GM21528 (cell line): ENCODE measurements around the gene MAP4K4.

ENCODE experiments used
- ATAC-seq: cut with Tn5 transposase; IDR thresholded peaks from one replicate; pipeline ENCODE4 v1.9.1; 2021; ENCODE audit warnings: mild to moderate bottlenecking, moderate library complexity; ENCODE audit not compliant: unreplicated experiment, low FRiP score

Gene MAP4K4

DNA sequence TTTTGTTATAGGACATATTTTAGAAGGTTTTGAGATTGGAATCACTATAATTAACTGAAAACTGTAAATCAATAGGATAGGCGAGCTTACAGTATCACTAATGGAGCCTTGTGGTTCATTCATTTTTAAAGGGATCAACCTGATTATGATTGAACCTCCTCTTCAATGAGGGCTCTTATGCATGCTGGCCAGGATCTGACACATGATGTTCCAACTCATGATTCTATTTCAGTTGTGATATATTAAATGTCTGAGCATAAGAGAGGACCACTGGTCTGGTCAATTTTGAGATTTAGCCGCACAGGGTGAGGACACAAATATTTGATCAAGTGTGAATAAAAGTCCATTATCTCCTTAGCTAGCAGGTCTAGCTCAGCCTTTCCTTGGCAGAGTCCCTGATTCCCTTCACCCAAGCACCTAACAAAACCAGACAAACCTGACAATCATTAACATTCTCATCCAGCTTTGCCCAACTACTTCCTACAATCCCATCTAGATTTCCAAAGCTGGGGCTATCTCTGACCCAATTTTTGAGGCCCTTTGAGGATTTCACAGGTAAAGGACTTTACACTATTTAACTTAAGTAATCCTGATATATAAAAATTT is 6.9 kb upstream of the MAP4K4 start:
- ATAC-seq, result no peak

GRCh38 chr2:101692041-101692440 is 5.5 kb upstream of the MAP4K4 start:
- ATAC-seq, result no peak

DNA sequence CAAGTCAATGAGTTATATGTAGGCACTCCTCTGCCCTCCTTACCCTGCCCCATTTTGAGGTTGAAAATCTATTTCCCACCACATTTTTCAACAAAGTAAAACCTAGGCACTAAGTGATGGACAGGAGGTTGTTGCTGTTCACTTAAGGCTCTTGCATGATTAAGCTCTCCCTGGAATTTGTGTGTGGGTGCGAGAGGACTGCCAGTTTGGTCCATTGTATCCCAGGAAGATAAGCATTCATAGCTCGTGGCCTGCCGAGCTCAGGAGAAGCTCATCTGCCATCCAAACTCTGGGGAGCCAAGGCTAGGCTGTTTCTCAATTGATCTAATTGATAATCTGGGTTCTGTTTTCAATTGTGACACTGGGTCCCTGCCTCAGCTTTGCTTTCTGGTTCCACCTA is 4.7 kb upstream of the MAP4K4 start:
- ATAC-seq, result no peak

DNA sequence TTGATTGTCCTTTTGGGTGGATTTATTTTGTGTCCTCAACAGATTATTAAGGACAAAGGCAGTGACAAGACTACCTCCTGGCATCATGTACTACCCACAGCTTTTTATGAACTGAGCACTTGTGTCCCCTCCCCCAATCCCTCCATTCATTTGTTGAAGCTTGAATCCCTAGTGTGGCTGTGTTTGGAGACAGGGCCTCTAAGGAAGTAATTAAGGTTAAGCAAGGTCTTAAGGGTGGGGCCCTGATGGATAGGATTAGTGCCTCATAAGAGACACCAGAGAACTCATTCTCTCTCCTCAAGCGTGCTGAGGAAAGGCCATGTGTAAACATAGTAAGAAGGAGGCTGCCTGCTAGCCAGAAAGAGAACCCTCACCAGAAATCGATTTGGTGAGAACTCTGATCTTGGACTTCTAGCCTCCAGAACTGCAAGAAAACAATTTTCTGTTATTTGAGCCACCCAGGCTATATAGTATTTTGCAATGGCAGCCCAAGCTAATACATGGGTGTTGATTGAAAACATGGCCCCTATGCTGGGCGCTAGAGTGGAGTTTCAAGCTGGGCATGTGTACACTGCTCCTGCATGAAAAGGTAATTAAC is 3.4 kb upstream of the MAP4K4 start:
- no peak for ATAC-seq

- no peak for ATAC-seq
Observed at GRCh38 chr2:101696272-101697123, 1.0 kb upstream of the MAP4K4 start.

DNA sequence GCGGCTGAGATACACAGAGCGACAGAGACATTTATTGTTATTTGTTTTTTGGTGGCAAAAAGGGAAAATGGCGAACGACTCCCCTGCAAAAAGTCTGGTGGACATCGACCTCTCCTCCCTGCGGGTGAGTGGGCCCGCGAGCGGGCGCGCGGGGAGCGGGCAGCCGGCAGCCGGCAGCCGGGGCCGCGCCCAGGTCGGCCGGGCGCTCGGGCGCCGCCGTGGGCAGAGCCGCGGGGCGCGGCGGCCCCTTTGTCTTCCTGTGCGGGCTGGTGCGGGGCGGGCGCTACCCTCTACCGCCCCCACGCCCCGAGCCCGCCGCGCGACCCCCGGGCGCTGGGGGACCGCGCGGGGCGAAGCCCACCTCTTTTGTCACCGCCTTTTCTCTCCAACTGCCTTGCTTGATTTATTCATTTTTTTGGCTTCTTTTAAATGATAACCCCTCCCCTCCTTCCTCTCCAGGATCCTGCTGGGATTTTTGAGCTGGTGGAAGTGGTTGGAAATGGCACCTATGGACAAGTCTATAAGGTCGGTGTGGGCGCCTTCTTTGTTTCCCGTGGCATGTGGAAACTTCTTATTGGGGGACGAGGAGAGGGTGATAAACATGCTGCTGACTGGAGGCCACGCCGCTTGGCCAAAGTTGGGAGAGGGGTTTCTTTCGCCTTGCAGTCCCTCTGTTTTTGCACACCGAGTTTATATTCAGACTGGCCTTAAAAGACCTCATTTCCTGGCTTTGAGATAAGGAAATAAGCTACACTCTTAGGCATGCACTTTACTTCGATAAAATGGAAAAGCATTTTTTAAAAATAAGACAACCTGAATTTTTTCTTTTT is 722 bp downstream of the MAP4K4 start:
- ATAC-seq, result no peak

GRCh38 chr2:101698844-101699754 is 1.6 kb downstream of the MAP4K4 start:
- no peak for ATAC-seq

DNA sequence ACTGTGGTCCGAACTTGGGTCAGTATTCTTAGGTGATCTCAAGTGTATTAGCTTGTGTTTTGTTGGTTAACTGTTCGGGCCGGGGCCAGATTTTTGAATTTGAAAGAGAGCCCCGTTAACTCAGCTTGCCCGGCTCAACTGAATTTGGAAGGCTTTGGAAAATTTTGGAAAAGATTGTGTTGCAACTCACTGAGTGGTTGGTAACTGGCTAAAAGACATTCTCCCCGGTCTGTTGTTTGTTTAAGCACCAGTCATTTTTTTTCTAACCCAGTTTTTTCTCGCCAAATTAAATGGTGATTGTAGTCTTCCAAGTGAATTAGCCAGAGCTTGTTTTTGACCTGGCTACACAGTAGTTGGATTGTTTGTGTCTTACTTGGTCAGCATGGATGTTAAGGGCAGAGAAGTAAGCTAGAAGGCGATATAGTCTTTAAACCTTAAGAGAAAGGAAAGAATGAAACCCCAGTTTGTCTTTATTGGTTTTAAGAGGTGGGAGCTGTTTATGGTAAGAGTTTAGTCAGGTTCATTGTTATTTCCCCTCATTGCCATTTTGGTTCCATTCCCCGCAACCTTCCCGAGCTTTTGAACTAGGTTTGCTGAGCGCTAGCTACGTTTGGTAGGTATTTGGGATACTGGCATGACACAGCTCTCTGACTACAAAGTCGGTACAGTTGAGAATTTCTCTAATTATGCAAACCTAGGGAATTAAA is 2.4 kb downstream of the MAP4K4 start:
- ATAC-seq, result no peak

DNA sequence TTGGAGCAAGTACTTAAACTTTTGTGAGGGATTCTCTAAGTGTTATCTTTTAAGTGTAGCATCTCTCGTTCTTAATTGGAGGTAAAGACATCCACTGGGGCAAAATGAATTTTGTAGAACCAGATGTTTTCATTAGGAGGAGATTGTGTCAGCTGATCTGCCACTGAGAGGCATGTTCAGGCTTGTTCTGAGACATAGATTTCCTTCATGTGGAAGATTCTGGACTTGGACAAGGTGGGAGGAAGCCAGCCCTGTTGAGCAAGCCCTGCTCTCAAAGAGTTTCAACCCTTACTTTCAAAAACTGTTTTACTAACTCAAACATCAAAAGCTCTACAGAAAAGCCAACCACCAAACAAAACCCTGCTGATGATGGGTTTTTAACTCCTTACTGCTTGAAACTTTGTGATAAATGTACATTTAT is 6.5 kb downstream of the MAP4K4 start:
- no peak for ATAC-seq

DNA sequence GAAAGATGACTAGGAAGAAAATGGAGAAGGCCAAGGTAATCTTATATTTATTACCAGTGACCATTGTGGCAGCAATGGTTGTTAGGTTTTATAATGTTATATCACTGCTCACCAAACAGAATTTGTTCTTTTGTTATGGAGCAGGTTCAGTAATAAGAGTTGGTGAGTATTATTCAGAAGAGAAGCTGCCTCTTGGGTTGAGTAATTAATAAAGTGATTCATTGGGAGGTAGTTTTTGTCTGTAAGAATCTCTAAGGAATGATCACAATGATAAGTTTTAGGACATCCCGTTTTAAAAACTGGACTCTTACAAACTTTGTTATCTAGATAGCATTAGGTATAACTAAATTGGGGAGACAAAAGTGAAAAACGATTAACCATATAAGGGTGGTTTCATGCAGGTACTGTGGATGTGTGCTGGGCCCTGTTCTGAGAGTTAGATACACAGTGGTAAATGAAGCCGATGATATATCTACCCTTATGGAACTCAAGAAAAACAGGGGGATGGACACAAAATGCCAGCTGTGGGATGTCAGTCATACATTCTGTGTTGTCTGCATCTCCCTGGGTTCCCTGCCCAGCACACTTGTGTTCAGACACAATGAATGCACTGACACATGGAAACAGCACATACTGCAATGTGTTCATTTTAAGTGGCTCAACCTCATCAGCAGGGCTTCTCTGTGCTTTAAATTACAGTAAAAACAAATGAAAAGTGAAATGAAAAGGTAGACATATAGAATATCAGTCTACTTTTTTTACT is 7.5 kb downstream of the MAP4K4 start:
- no peak for ATAC-seq

DNA sequence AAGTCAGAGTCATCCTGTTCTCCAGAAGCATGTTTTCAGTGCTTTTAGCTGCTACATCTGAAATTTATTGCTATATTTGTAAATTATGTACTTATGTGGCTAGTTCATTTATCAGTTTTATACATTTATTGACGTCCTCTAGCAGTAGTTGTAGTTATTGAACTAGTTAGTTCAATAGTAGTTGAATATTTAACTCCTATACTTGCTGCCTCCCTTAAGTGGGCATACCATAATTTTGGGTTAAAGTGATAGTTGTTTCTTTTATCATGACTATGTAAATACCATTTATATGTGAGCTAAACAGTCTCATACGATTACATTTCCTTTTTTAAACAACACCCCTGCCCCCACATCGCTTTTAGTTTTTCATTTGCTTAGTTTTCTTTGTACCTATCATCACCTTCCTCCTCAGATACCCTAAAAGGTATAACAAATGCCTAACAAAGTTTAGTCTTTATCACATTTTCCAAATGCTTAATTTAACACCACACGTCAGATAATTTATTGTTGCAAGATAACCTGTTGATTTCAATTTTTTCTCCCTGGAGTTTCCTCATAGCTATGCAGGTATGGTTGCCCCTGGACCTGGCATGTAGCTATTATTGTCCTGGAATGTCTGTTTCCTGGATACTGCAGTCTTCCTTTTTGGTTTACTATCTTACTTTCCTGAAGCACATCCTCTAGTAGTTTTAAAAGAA is 8.8 kb downstream of the MAP4K4 start:
- ATAC-seq, result no peak

- peak; percentile 66 for ATAC-seq
Observed at GRCh38 chr2:101706819-101707177, 9.3 kb downstream of the MAP4K4 start.

DNA sequence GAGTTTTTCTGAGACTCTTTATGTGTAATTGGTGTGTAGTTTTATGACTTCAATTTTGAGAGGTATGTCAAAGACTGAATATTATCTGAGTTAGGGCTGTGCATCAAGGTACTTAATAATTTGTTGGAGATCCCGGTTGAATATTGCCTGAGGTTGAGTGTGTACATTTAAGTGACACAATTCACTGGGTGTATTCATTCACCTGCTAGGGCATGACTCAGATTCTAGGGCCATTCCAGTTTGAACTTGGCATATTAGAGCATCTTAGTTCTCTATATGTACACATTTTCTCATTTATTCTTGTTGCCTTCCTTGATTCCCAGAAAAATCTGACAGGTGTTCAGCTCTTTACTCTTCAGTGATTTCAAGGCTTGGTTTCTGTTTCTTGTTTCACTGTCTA is 12.5 kb downstream of the MAP4K4 start:
- no peak for ATAC-seq

GRCh38 chr2:101710471-101711318 is 13.2 kb downstream of the MAP4K4 start:
- no peak for ATAC-seq

DNA sequence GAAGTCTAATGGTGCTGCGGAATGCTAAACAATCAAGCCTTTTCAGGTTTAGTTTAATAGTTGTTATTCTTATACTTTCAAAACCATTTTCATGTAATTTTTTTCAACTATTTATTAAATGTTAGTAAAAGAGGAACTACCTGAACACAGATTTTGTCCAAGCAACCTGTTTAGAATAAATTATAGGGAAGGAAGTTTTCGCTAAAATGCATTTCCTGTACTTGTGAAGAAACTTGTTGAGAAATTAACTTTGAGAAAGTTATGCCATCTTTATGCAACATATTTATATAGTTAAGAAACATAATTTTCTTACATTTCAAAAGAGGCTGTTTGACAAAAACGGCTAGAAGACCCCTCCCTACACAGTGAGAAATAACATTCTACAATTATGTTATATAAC is 16.6 kb downstream of the MAP4K4 start:
- no peak for ATAC-seq

- ATAC-seq, result peak; percentile 83
Observed at GRCh38 chr2:101717071-101717845, 19.8 kb downstream of the MAP4K4 start.
